ENCODE measurements around the gene RIC8A. TPM values are rescaled to one million over a fixed set of nuclear protein-coding genes. Genes with fewer than 3 reads are reported as not detected.

The RIC8A gene
- total and polyA plus RNA-seq, 2 experiments from 2014 or later, result 81.5 to 84.3 TPM

DNA sequence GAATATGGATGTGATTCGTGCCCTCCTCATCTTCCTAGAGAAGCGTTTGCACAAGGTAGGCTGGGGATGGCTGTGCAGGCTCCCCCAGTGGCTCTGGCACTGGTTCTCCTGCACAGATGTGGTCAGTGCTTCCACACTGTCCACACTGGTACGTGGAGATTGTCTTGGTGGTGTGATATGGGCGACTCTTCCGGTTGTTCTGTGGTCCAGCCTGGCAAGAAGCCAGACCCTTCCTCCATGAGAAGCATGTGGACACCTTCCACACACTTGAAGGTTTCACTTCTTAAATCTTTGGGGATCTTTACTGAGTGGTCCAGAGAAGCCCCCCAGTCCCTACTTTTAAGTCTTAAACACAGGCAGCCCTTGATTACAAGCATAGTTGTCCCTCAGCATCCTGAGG is 3.8 kb downstream of the RIC8A start:
- DNase-seq (ENCODE audit: low read depth in 1 of 2, low spot score in 1 of 2), result no peak
- Histone ChIP-seq H3K4me1 (ENCODE audit: low read depth) (no peaks in the 10 kb centered on the region), H3K4me3 (no peak overlapping the region), H3K27me3 (no peaks in the 10 kb centered on the region), H3K9me3 (ENCODE audit: low read depth) (no peaks in the 10 kb centered on the region), H3K36me3 (peaks cover 54% of the 10 kb centered on the region), H3K27ac (no peak overlapping the region)
- no peak for TF ChIP-seq CTCF (IDR thresholded peaks at IDR 0.05; ENCODE audit: low read depth, low read length)

DNA sequence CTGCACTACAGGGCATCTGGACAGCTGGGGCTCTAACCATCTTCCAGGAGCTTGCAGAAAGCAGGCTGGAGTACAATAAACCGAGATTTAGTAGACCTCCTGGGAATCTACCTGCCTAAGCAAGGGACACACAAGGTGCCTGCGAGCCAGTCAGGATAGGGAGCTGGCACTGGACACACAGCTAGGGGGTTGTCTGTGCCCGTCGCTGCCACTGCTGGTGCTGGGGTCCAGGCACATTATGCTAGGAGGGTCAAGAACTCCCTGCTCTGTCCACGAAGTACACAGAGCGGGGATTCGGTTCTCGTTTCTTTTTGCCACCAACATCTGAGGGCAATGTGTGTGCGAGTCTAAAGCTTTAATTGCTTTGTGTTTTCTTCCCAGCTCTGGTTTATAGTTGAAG is 4.2 kb downstream of the RIC8A start:
- Histone ChIP-seq H3K27ac (no peak overlapping the region), H3K9me3 (ENCODE audit: low read depth) (no peaks in the 10 kb centered on the region), H3K27me3 (no peaks in the 10 kb centered on the region), H3K4me3 (no peak overlapping the region), H3K36me3 (peaks cover 55% of the 10 kb centered on the region), H3K4me1 (ENCODE audit: low read depth) (no peaks in the 10 kb centered on the region)
- DNase-seq (ENCODE audit: low read depth in 1 of 2, low spot score in 1 of 2), result no peak
- TF ChIP-seq CTCF (IDR thresholded peaks at IDR 0.05; ENCODE audit: low read depth, low read length), result no peak

DNA sequence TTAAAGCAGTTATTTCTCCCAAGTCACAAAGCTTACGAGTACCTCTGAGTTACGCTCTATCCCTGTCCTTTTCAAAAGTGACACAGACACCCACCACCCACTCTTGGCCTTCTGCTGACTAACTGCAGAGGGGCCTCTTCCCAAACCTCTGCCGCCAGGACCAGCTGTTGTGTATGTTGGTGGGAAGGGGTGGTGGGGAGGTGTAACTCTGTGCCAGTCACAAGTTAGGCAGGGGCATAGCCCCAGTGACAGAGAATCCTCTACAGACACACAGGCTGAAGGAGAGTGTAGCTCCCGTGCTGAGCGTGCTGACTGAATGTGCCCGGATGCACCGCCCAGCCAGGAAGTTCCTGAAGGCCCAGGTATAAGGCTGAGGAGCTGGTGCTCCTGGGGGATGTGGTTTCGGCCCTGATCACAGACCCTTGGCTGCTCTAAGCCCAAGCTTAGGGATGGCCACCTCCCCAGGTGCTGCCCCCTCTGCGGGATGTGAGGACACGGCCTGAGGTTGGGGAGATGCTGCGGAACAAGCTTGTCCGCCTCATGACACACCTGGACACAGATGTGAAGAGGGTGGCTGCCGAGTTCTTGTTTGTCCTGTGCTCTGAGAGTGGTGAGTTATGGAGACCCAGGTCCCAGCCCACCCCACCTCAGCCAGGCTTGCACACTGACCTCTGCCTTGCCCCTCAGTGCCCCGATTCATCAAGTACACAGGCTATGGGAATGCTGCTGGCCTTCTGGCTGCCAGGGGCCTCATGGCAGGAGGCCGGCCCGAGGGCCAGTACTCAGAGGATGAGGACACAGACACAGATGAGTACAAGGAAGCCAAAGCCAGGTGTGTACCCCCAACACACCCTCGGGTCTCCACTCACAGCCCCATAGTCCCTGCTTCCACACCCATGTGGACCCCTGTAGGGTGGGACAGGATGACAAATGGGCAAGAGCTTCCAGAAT is 4.9 kb downstream of the RIC8A start:
- H3K27ac ChIP-seq, result no peak overlapping the region
- TF ChIP-seq CTCF (IDR thresholded peaks at IDR 0.05; ENCODE audit: low read depth, low read length), result no peak
- H3K27me3 ChIP-seq, result no peaks in the 10 kb centered on the region
- peaks cover 55% of the 10 kb centered on the region for H3K36me3 ChIP-seq
- H3K4me1 ChIP-seq (ENCODE audit: low read depth), result no peaks in the 10 kb centered on the region
- no peak overlapping the region for H3K4me3 ChIP-seq
- no peaks in the 10 kb centered on the region for H3K9me3 ChIP-seq (ENCODE audit: low read depth)
- DNase-seq (ENCODE audit: low read depth in 1 of 2, low spot score in 1 of 2), result no peak

DNA sequence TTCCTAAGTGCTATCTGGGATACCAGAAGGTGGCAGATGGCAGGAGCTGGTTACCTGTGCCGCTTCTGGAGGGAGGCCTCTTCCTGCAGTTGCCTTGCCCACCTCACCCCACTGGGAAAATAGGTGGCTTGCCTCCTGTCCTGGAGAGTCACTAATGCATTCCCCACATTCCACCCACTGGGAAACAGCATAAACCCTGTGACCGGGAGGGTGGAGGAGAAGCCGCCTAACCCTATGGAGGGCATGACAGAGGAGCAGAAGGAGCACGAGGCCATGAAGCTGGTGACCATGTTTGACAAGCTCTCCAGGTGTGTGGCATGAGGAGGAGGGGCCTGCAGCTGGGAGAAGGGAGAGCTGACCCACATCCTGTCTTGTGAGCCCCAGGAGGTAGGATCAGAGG is 5.6 kb downstream of the RIC8A start:
- H3K27me3 ChIP-seq, result no peaks in the 10 kb centered on the region
- H3K36me3 ChIP-seq, result peaks cover 55% of the 10 kb centered on the region
- H3K27ac ChIP-seq, result no peak overlapping the region
- H3K4me3 ChIP-seq, result no peak overlapping the region
- H3K4me1 ChIP-seq (ENCODE audit: low read depth), result no peaks in the 10 kb centered on the region
- no peak for TF ChIP-seq CTCF (IDR thresholded peaks at IDR 0.05; ENCODE audit: low read depth, low read length)
- no peak for DNase-seq (ENCODE audit: low read depth in 1 of 2, low spot score in 1 of 2)
- H3K9me3 ChIP-seq (ENCODE audit: low read depth), result no peaks in the 10 kb centered on the region

- no peak for TF ChIP-seq CTCF (IDR thresholded peaks at IDR 0.05; ENCODE audit: low read depth, low read length)
- H3K27ac ChIP-seq, result no peak overlapping the region
- H3K4me1 ChIP-seq (ENCODE audit: low read depth), result no peaks in the 10 kb centered on the region
- H3K9me3 ChIP-seq (ENCODE audit: low read depth), result no peaks in the 10 kb centered on the region
- DNase-seq (ENCODE audit: low read depth in 1 of 2, low spot score in 1 of 2), result no peak
- H3K4me3 ChIP-seq, result no peak overlapping the region
- H3K27me3 ChIP-seq, result no peaks in the 10 kb centered on the region
- H3K36me3 ChIP-seq, result peaks cover 55% of the 10 kb centered on the region
Observed at GRCh38 chr11:214083-214482, 6.6 kb downstream of the RIC8A start.
